Liver (tissue), 3 donors: ENCODE results near the gene FFAR1.

Source experiments
- CTCF ChIP-seq: fragments of 150-350 bp; IDR thresholded peaks from 2 replicates; pipeline ENCODE4 v1.5.1; 2017; ENCODE audit warnings: improper control_type of control experiment, low read depth, low read length; ENCODE audit not compliant: missing input control
- EGR1 ChIP-seq, 2 donors: IDR thresholded peaks; 2 replicates each; pipeline ENCODE4 v1.6.1; 2016 to 2018; ENCODE audit warnings: antibody characterized with exemption in 2 of 2, low read depth in 2 of 2
- TAF1 ChIP-seq: conservative IDR thresholded peaks from 2 replicates; pipeline ENCODE4 v1.6.1; 2016; ENCODE audit warnings: antibody characterized with exemption, mild to moderate bottlenecking
- TF ChIP-seq, protein P1 (sequence below): IDR thresholded peaks from 2 replicates; pipeline ENCODE4 v1.6.1; 2016; ENCODE audit warnings: antibody characterized with exemption
- donor health status: healthy.
- donor health status: healthy.

DNA sequence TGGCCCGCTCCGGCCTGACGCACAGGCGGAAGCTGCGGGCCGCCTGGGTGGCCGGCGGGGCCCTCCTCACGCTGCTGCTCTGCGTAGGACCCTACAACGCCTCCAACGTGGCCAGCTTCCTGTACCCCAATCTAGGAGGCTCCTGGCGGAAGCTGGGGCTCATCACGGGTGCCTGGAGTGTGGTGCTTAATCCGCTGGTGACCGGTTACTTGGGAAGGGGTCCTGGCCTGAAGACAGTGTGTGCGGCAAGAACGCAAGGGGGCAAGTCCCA lies 4.4 kb downstream of the FFAR1 start:
- TF ChIP-seq, protein P1, sequence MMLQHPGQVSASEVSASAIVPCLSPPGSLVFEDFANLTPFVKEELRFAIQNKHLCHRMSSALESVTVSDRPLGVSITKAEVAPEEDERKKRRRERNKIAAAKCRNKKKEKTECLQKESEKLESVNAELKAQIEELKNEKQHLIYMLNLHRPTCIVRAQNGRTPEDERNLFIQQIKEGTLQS = no peak
- TF ChIP-seq EGR1 (IDR thresholded peaks at IDR 0.05; ENCODE audit: low read depth in 2 of 2) = no peak
- TF ChIP-seq TAF1 = no peak
- TF ChIP-seq CTCF = no peak
